ENCODE data around the gene AMH.

AMH gene

GRCh38 chr19:2210206-2210605, 38.9 kb upstream of the AMH start:
- H3K9me3 ChIP-seq (ENCODE audit: control insufficient read depth, low read length) = no peaks in the 10 kb centered on the region
- H3K27ac ChIP-seq (ENCODE audit: low read depth, low read length, severe bottlenecking) = no peak overlapping the region
- H3K4me1 ChIP-seq (ENCODE audit: control insufficient read depth, insufficient read depth, low read length, poor library complexity, severe bottlenecking) = peaks cover 16% of the 10 kb centered on the region
- 94 to 96% methylated on average over 21 of the region's 21 CpGs for WGBS, 2 experiments (ENCODE audit: insufficient coverage in 2 of 2)
- H3K36me3 ChIP-seq (ENCODE audit: control insufficient read depth, insufficient read depth, low read length) = peaks cover 75% of the 10 kb centered on the region
- H3K4me3 ChIP-seq (ENCODE audit: extremely low read depth, insufficient read depth, low read length, poor library complexity, severe bottlenecking) = no peak overlapping the region

- Histone ChIP-seq H3K4me1 (ENCODE audit: control insufficient read depth, insufficient read depth, low read length, poor library complexity, severe bottlenecking) (peaks cover 16% of the 10 kb centered on the region), H3K4me3 (ENCODE audit: extremely low read depth, insufficient read depth, low read length, poor library complexity, severe bottlenecking) (no peak overlapping the region), H3K36me3 (ENCODE audit: control insufficient read depth, insufficient read depth, low read length) (peaks cover 82% of the 10 kb centered on the region)
Measured at GRCh38 chr19:2210987-2211740, 38.0 kb upstream of the AMH start.

GRCh38 chr19:2212861-2213711, 36.0 kb upstream of the AMH start:
- Histone ChIP-seq H3K4me3 (ENCODE audit: extremely low read depth, insufficient read depth, low read length, poor library complexity, severe bottlenecking) (no peak overlapping the region), H3K9me3 (ENCODE audit: control insufficient read depth, low read length) (no peaks in the 10 kb centered on the region), H3K27ac (ENCODE audit: low read depth, low read length, severe bottlenecking) (no peak overlapping the region), H3K36me3 (ENCODE audit: control insufficient read depth, insufficient read depth, low read length) (peaks cover 91% of the 10 kb centered on the region), H3K4me1 (ENCODE audit: control insufficient read depth, insufficient read depth, low read length, poor library complexity, severe bottlenecking) (peaks cover 11% of the 10 kb centered on the region)
- WGBS, 2 experiments (ENCODE audit: insufficient coverage in 2 of 2) = 97 to 98% methylated on average over 19 to 20 of the region's 21 CpGs

More at GRCh38 chr19:2210987-2211740, 38.0 kb upstream of the AMH start:
- Histone ChIP-seq H3K9me3 (ENCODE audit: control insufficient read depth, low read length) (no peaks in the 10 kb centered on the region), H3K27ac (ENCODE audit: low read depth, low read length, severe bottlenecking) (no peak overlapping the region)
- 97 to 99% methylated on average over 28 to 33 of the region's 33 CpGs for WGBS, 2 experiments (ENCODE audit: insufficient coverage in 2 of 2)

GRCh38 chr19:2213799-2214198, 35.3 kb upstream of the AMH start:
- Histone ChIP-seq H3K4me1 (ENCODE audit: control insufficient read depth, insufficient read depth, low read length, poor library complexity, severe bottlenecking) (peaks cover 3% of the 10 kb centered on the region), H3K36me3 (ENCODE audit: control insufficient read depth, insufficient read depth, low read length) (peaks cover 88% of the 10 kb centered on the region)
- WGBS, 2 experiments (ENCODE audit: insufficient coverage in 2 of 2) = 96% methylated on average over 13 to 26 of the region's 26 CpGs

GRCh38 chr19:2214251-2214650, 34.9 kb upstream of the AMH start:
- peaks cover 88% of the 10 kb centered on the region for H3K36me3 ChIP-seq (ENCODE audit: control insufficient read depth, insufficient read depth, low read length)
- no peak overlapping the region for H3K27ac ChIP-seq (ENCODE audit: low read depth, low read length, severe bottlenecking)
- no peaks in the 10 kb centered on the region for H3K9me3 ChIP-seq (ENCODE audit: control insufficient read depth, low read length)
- no peak overlapping the region for H3K4me3 ChIP-seq (ENCODE audit: extremely low read depth, insufficient read depth, low read length, poor library complexity, severe bottlenecking)
- WGBS, 2 experiments (ENCODE audit: insufficient coverage in 2 of 2) = 94% methylated on average over 10 to 17 of the region's 17 CpGs
- no peaks in the 10 kb centered on the region for H3K4me1 ChIP-seq (ENCODE audit: control insufficient read depth, insufficient read depth, low read length, poor library complexity, severe bottlenecking)

More at GRCh38 chr19:2213799-2214198, 35.3 kb upstream of the AMH start:
- H3K9me3 ChIP-seq (ENCODE audit: control insufficient read depth, low read length) = no peaks in the 10 kb centered on the region
- no peak overlapping the region for H3K27ac ChIP-seq (ENCODE audit: low read depth, low read length, severe bottlenecking)
- no peak overlapping the region for H3K4me3 ChIP-seq (ENCODE audit: extremely low read depth, insufficient read depth, low read length, poor library complexity, severe bottlenecking)

- H3K4me3 ChIP-seq (ENCODE audit: extremely low read depth, insufficient read depth, low read length, poor library complexity, severe bottlenecking) = no peak overlapping the region
- H3K36me3 ChIP-seq (ENCODE audit: control insufficient read depth, insufficient read depth, low read length) = peaks cover 86% of the 10 kb centered on the region
- 88 to 93% methylated on average over 24 to 31 of the region's 31 CpGs for WGBS, 2 experiments (ENCODE audit: insufficient coverage in 2 of 2)
- no peaks in the 10 kb centered on the region for H3K4me1 ChIP-seq (ENCODE audit: control insufficient read depth, insufficient read depth, low read length, poor library complexity, severe bottlenecking)
- no peak overlapping the region for H3K27ac ChIP-seq (ENCODE audit: low read depth, low read length, severe bottlenecking)
- no peaks in the 10 kb centered on the region for H3K9me3 ChIP-seq (ENCODE audit: control insufficient read depth, low read length)
Measured at GRCh38 chr19:2215281-2215751, 33.8 kb upstream of the AMH start.

GRCh38 chr19:2216361-2217225, 32.5 kb upstream of the AMH start:
- H3K36me3 ChIP-seq (ENCODE audit: control insufficient read depth, insufficient read depth, low read length) = peaks cover 78% of the 10 kb centered on the region
- no peak overlapping the region for H3K4me3 ChIP-seq (ENCODE audit: extremely low read depth, insufficient read depth, low read length, poor library complexity, severe bottlenecking)
- 96 to 98% methylated on average over 36 to 42 of the region's 43 CpGs for WGBS, 2 experiments (ENCODE audit: insufficient coverage in 2 of 2)
- H3K27ac ChIP-seq (ENCODE audit: low read depth, low read length, severe bottlenecking) = no peak overlapping the region
- no peaks in the 10 kb centered on the region for H3K4me1 ChIP-seq (ENCODE audit: control insufficient read depth, insufficient read depth, low read length, poor library complexity, severe bottlenecking)
- H3K9me3 ChIP-seq (ENCODE audit: control insufficient read depth, low read length) = no peaks in the 10 kb centered on the region

GRCh38 chr19:2217591-2217990, 31.5 kb upstream of the AMH start:
- no peaks in the 10 kb centered on the region for H3K9me3 ChIP-seq (ENCODE audit: control insufficient read depth, low read length)
- peaks cover 77% of the 10 kb centered on the region for H3K36me3 ChIP-seq (ENCODE audit: control insufficient read depth, insufficient read depth, low read length)
- no peak overlapping the region for H3K4me3 ChIP-seq (ENCODE audit: extremely low read depth, insufficient read depth, low read length, poor library complexity, severe bottlenecking)
- WGBS, 2 experiments (ENCODE audit: insufficient coverage in 2 of 2) = 96 to 97% methylated on average over 20 to 22 of the region's 22 CpGs
- H3K27ac ChIP-seq (ENCODE audit: low read depth, low read length, severe bottlenecking) = no peak overlapping the region
- no peaks in the 10 kb centered on the region for H3K4me1 ChIP-seq (ENCODE audit: control insufficient read depth, insufficient read depth, low read length, poor library complexity, severe bottlenecking)

GRCh38 chr19:2219726-2220125, 29.4 kb upstream of the AMH start:
- Histone ChIP-seq H3K27ac (ENCODE audit: low read depth, low read length, severe bottlenecking) (no peak overlapping the region), H3K4me1 (ENCODE audit: control insufficient read depth, insufficient read depth, low read length, poor library complexity, severe bottlenecking) (no peaks in the 10 kb centered on the region), H3K9me3 (ENCODE audit: control insufficient read depth, low read length) (no peaks in the 10 kb centered on the region), H3K4me3 (ENCODE audit: extremely low read depth, insufficient read depth, low read length, poor library complexity, severe bottlenecking) (no peak overlapping the region), H3K36me3 (ENCODE audit: control insufficient read depth, insufficient read depth, low read length) (peaks cover 72% of the 10 kb centered on the region)
- WGBS, 2 experiments (ENCODE audit: insufficient coverage in 2 of 2) = 94 to 98% methylated on average over 16 to 21 of the region's 21 CpGs

GRCh38 chr19:2221250-2221831, 27.8 kb upstream of the AMH start:
- peaks cover 75% of the 10 kb centered on the region for H3K36me3 ChIP-seq (ENCODE audit: control insufficient read depth, insufficient read depth, low read length)
- no peaks in the 10 kb centered on the region for H3K9me3 ChIP-seq (ENCODE audit: control insufficient read depth, low read length)
- 95 to 96% methylated on average over 15 to 19 of the region's 20 CpGs for WGBS, 2 experiments (ENCODE audit: insufficient coverage in 2 of 2)
- H3K27ac ChIP-seq (ENCODE audit: low read depth, low read length, severe bottlenecking) = no peak overlapping the region
- H3K4me3 ChIP-seq (ENCODE audit: extremely low read depth, insufficient read depth, low read length, poor library complexity, severe bottlenecking) = no peak overlapping the region
- no peaks in the 10 kb centered on the region for H3K4me1 ChIP-seq (ENCODE audit: control insufficient read depth, insufficient read depth, low read length, poor library complexity, severe bottlenecking)

Measured in mesodermal cell (in vitro differentiated cells).